Prostate gland (tissue), 2 donors: ENCODE measurements around the gene KCNQ5. TPM values are rescaled to one million over a fixed set of nuclear protein-coding genes. Genes with fewer than 3 reads are reported as not detected.
A peak's percentile ranks its signal among the peaks of the same experiment; 100 is the strongest.
"Not testable (repeated sequence)": the region's sequence is repeated elsewhere in the genome, so short reads cannot be mapped to it uniquely, and the experiment has no call there.

Experiments used
- DNase-seq: peaks from one replicate; pipeline ENCODE4 v3.0.0-alpha.2; 2019; ENCODE audit warnings: low spot score
- H3K27ac ChIP-seq, 2 donors: fragments of 200-600 bp; sonication (generic); 2 replicates each; pipeline ENCODE4 v1.5.1; 2017 to 2019
- H3K27me3 ChIP-seq: fragments of 200-600 bp; sonication (generic); replicated peaks from 2 replicates; pipeline ENCODE4 v1.5.1; 2019; ENCODE audit not compliant: insufficient read depth
- H3K36me3 ChIP-seq, 2 donors: fragments of 200-600 bp; sonication (generic); 1 replicate in 1 of 2; 2 replicates in 1 of 2; pipeline versions ENCODE4 v1.5.1 to v1.8.1; 2017 to 2019
- H3K4me1 ChIP-seq: fragments of 200-600 bp; sonication (generic); replicated peaks from 2 replicates; pipeline ENCODE4 v1.5.1; 2019
- H3K4me3 ChIP-seq, 2 donors: fragments of 200-600 bp; sonication (generic); 2 replicates each; pipeline ENCODE4 v1.5.1; 2017 to 2019
- H3K9me3 ChIP-seq: fragments of 200-600 bp; sonication (generic); 2 replicates; pipeline ENCODE4 v1.5.1; 2017
- CTCF ChIP-seq, 4 experiments: fragments of 200-600 bp in 2 of 4; fragments of 450-650 bp in 2 of 4; sonication (generic) in 2 of 4; IDR thresholded peaks; 1 replicate in 3 of 4; 2 replicates in 1 of 4; pipeline ENCODE4 v1.5.1; 2016 to 2019; ENCODE audit warnings: antibody characterized with exemption in 4 of 4, mild to moderate bottlenecking in 2 of 4, moderate library complexity in 2 of 4
- POLR2A ChIP-seq: fragments of 450-650 bp; IDR thresholded peaks from one replicate; pipeline ENCODE4 v1.6.1; 2016; ENCODE audit warnings: antibody characterized with exemption, mild to moderate bottlenecking
- POLR2AphosphoS5 ChIP-seq: sonication (generic); formaldehyde crosslinking; IDR thresholded peaks from one replicate; pipeline ENCODE4 v1.6.1; 2017; ENCODE audit warnings: antibody characterized with exemption
- WGBS: methylation state at CpG from one replicate; pipeline ENCODE4 v1.1.5; 2018; 5-methylcytosine and 5-hydroxymethylcytosine counted together
- intact Hi-C: fragments of 100-400 bp; cut with DNase I; formaldehyde crosslinking; loops from one replicate; pipeline ENCODE4 v1.14.2; 2022
- total RNA-seq, 2 donors: library from RNA; depleted of rRNA; stranded (reverse); fragments of >200 nt; gene quantifications; one replicate each; pipeline ENCODE4 v1.1.0, GENCODE V29; 2016

The KCNQ5 gene
- total RNA-seq, 2 donors from 2014 or later, result 3.6 to 4.1 TPM

DNA sequence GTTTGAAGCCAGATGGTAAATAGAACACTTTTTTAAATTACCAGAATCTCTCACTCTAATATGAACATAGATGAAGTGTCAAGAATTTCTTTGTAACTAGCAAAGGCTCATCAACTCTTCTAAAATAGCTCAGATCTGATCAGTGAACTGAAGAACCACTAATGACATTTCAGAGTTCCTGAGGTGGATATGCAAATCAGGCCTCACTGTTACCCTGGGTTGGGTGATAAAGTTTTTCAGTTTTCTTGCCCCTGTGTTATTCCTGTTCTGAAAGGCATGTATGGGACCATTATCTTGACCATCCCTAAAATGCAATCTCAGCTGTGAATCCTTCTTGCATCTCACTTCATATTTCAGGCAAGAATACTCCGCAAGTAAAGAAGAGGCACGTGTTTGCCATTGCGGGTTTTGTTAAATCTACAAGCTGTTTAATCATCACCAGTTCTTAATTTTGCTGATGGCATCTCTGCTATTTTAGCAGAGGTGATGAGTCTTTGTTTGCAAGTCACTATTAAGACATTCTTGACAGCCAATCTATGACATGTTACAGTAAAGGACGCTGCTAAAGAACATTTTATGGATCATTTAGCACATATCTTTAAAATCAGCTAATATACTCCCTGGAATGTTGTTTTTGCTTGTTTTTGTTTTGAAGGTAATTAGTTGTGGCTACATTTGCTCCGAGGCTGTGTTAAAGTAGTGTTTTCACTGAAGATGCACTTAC lies 555.5 kb downstream of the KCNQ5 start:
- no peak for TF ChIP-seq POLR2AphosphoS5
- no peak for TF ChIP-seq CTCF (IDR thresholded peaks at IDR 0.05)
- TF ChIP-seq POLR2A, result no peak
- intact Hi-C loops, result no loop called here
- H3K36me3 ChIP-seq, result no peaks in the 10 kb centered on the region
- WGBS, result 71% methylated on average over 5 of the region's 5 CpGs
- H3K27me3 ChIP-seq, result no peaks in the 10 kb centered on the region
- no peak overlapping the region for H3K27ac ChIP-seq
- H3K9me3 ChIP-seq, result no peaks in the 10 kb centered on the region
- DNase-seq, result no peak
- H3K4me3 ChIP-seq, result no peak overlapping the region
- H3K4me1 ChIP-seq, result no peaks in the 10 kb centered on the region

GRCh38 chr6:73180076-73180738 lies 558.3 kb downstream of the KCNQ5 start:
- H3K27me3 ChIP-seq, result no peaks in the 10 kb centered on the region
- no peak for TF ChIP-seq CTCF (IDR thresholded peaks at IDR 0.05)
- DNase-seq, result no peak
- no peaks in the 10 kb centered on the region for H3K9me3 ChIP-seq
- intact Hi-C loops, result loop anchor here (2.0 to 5.0 kb wide), 2 partner anchors 563 to 767 kb away; no protein-coding TSS in a partner anchor
- H3K4me3 ChIP-seq, result no peak overlapping the region
- no peaks in the 10 kb centered on the region for H3K36me3 ChIP-seq
- no peaks in the 10 kb centered on the region for H3K4me1 ChIP-seq
- H3K27ac ChIP-seq, result no peak overlapping the region
- WGBS, result 84% methylated on average over 6 of the region's 6 CpGs

DNA sequence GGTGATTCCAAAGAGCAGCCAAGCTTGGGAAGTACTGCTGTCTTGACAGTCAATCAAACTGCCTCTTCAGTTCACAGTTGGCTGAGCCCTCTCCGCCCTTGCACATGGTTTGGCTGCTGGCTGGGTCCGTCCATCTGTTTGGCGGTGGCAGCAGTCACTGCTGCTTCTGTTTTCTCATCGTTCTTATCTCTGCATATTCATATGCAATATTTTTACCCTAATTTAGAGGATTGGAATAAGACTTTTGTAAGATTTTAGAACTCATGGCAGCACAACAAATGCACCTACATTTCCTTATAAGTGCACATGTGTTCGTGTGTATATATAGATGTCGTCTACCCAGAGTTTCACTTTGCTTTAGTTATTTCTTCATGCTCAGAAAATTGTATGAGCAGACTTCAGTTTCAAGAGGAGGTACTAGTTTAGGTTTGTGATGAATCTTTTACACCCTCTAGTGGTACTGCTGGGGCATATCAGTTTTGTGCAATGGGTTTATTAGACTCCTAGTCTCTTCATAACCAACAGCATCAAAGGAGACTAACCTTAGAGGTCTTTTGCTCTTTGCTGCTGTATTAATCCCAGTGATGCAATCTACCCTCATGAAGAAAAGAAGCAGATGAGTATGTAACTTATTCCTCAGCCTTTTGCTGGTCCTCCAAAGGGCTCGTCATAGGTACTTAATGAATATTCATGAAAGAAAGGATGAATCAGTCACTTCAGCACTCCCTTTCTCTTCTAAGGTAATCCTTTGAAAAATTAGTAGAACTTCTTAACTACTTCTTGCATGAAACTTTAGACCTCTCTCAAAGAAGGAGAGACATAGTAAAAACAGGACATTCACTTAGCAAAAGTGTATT lies 559.1 kb downstream of the KCNQ5 start:
- DNase-seq, result no peak
- no peaks in the 10 kb centered on the region for H3K9me3 ChIP-seq
- no peak for TF ChIP-seq POLR2AphosphoS5
- TF ChIP-seq POLR2A, result no peak
- TF ChIP-seq CTCF (IDR thresholded peaks at IDR 0.05), result peak; percentile 38 to 83 (median 71)
- H3K27ac ChIP-seq, result no peak overlapping the region
- H3K27me3 ChIP-seq, result no peaks in the 10 kb centered on the region
- intact Hi-C loops, result loop anchor here (2.0 to 5.0 kb wide), 2 partner anchors 564 to 768 kb away; no protein-coding TSS in a partner anchor
- WGBS, result 22% methylated on average over 7 of the region's 7 CpGs
- no peaks in the 10 kb centered on the region for H3K36me3 ChIP-seq
- no peaks in the 10 kb centered on the region for H3K4me1 ChIP-seq
- no peak overlapping the region for H3K4me3 ChIP-seq

- no peaks in the 10 kb centered on the region for H3K4me1 ChIP-seq
- no peak overlapping the region for H3K4me3 ChIP-seq
- intact Hi-C loops, result loop anchor here (5.0 kb wide), 1 partner anchor 565 kb away; no protein-coding TSS in a partner anchor
- TF ChIP-seq CTCF (IDR thresholded peaks at IDR 0.05), result no peak
- no peak for TF ChIP-seq POLR2A
- TF ChIP-seq POLR2AphosphoS5, result no peak
- H3K27me3 ChIP-seq, result no peaks in the 10 kb centered on the region
- H3K36me3 ChIP-seq, result no peaks in the 10 kb centered on the region
- WGBS, result 92% methylated on average over 2 of the region's 2 CpGs
- H3K27ac ChIP-seq, result no peak overlapping the region
- no peak for DNase-seq
- no peaks in the 10 kb centered on the region for H3K9me3 ChIP-seq
These were observed 560.2 kb downstream of the KCNQ5 start for GRCh38 chr6:73182021-73182607.

- WGBS, result 92% methylated on average over 4 of the region's 4 CpGs
- H3K36me3 ChIP-seq, H3K4me3 ChIP-seq, H3K27me3 ChIP-seq, H3K4me1 ChIP-seq, H3K27ac ChIP-seq, H3K9me3 ChIP-seq, DNase-seq, intact Hi-C loops: not testable (repeated sequence)
These were observed 571.4 kb downstream of the KCNQ5 start for GRCh38 chr6:73193302-73193701.
